GM23338 (cell line): ENCODE measurements around the gene CCDC61.

Experiments
- EZH2 ChIP-seq: fragments of 200-600 bp; sonication (generic); IDR thresholded peaks from one replicate; pipeline ENCODE4 v1.8.0; 2017; ENCODE audit warnings: antibody characterized with exemption, mild to moderate bottlenecking, low read depth; ENCODE audit not compliant: unreplicated experiment
- NANOG ChIP-seq: IDR thresholded peaks from 2 replicates; pipeline ENCODE4 v1.6.1; 2016; ENCODE audit warnings: antibody characterized with exemption, borderline replicate concordance

DNA sequence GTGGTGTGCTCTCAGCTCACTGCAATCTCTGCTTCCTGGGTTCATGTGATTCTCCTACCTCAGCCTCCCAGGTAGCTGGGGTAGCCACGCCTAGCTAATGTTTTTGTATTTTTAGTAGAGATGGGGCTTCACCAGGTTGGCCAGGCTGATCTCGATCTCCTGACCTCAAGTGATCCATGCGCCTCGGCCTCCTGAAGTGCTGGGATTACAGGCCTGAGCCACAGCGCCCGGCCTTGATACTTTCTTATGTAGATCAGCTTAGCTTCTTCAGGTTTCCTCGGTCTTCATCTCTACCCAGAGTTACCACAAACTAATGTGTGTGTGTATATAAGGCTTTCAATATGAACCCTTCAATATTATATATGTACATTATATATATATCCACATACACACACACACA is 9.9 kb upstream of the CCDC61 start:
- TF ChIP-seq NANOG: no peak
- no peak for TF ChIP-seq EZH2
